HepG2 (cell line): ENCODE data around the gene MRPS2.

Source experiments
- EZH2 ChIP-seq: conservative IDR thresholded peaks from 2 replicates; pipeline ENCODE4 v1.6.1; 2012; ENCODE audit warnings: mild to moderate bottlenecking, low read depth, low read length, moderate library complexity
- FOXM1 ChIP-seq: sonication (generic); formaldehyde crosslinking; IDR thresholded peaks from 2 replicates; pipeline ENCODE4 v1.5.0; 2020; ENCODE audit warnings: missing genetic modification reagents
- GPN1 ChIP-seq: sonication (generic); formaldehyde crosslinking; IDR thresholded peaks from 2 replicates; pipeline ENCODE4 v1.5.1; 2020; ENCODE audit warnings: missing genetic modification reagents, borderline replicate concordance
- HINFP ChIP-seq: sonication (generic); formaldehyde crosslinking; IDR thresholded peaks from 2 replicates; pipeline ENCODE4 v1.4.0; 2020; ENCODE audit warnings: low read depth, mild to moderate bottlenecking, missing genetic modification reagents
- ZNF335 ChIP-seq: sonication (generic); formaldehyde crosslinking; IDR thresholded peaks from 2 replicates; pipeline ENCODE4 v1.4.0; 2020; ENCODE audit warnings: missing genetic modification reagents
- ZNF430 ChIP-seq: sonication (generic); formaldehyde crosslinking; IDR thresholded peaks from 2 replicates; pipeline ENCODE4 v1.9.0; 2021; ENCODE audit warnings: mild to moderate bottlenecking, missing genetic modification reagents
- ZNF570 ChIP-seq: sonication (generic); formaldehyde crosslinking; IDR thresholded peaks from 2 replicates; pipeline ENCODE4 v1.4.0; 2020; ENCODE audit warnings: mild to moderate bottlenecking, missing genetic modification reagents, borderline replicate concordance
- TF ChIP-seq, protein P1 (sequence below): sonication (generic); formaldehyde crosslinking; IDR thresholded peaks from 2 replicates; pipeline ENCODE4 v1.5.0; 2020; ENCODE audit warnings: mild to moderate bottlenecking, missing genetic modification reagents, moderate library complexity
- TF ChIP-seq, protein P2 (sequence below): IDR thresholded peaks from 2 replicates; pipeline ENCODE4 v1.6.1; 2012; ENCODE audit warnings: inconsistent platforms

GRCh38 chr9:135513351-135513846 is 12.9 kb downstream of the MRPS2 start:
- TF ChIP-seq GPN1 (CRISPR knock-in tag) (no peak), ZNF430 (CRISPR knock-in tag) (no peak), HINFP (CRISPR knock-in tag) (no peak), ZNF335 (no peak), ZNF570 (CRISPR knock-in tag) (no peak), FOXM1 (CRISPR knock-in tag) (no peak), EZH2 (no peak)
- TF ChIP-seq, protein P1, sequence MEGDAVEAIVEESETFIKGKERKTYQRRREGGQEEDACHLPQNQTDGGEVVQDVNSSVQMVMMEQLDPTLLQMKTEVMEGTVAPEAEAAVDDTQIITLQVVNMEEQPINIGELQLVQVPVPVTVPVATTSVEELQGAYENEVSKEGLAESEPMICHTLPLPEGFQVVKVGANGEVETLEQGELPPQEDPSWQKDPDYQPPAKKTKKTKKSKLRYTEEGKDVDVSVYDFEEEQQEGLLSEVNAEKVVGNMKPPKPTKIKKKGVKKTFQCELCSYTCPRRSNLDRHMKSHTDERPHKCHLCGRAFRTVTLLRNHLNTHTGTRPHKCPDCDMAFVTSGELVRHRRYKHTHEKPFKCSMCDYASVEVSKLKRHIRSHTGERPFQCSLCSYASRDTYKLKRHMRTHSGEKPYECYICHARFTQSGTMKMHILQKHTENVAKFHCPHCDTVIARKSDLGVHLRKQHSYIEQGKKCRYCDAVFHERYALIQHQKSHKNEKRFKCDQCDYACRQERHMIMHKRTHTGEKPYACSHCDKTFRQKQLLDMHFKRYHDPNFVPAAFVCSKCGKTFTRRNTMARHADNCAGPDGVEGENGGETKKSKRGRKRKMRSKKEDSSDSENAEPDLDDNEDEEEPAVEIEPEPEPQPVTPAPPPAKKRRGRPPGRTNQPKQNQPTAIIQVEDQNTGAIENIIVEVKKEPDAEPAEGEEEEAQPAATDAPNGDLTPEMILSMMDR (CRISPR knock-in tag), result no peak
- TF ChIP-seq, protein P2, sequence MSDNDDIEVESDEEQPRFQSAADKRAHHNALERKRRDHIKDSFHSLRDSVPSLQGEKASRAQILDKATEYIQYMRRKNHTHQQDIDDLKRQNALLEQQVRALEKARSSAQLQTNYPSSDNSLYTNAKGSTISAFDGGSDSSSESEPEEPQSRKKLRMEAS, result no peak
